NB4 (cell line): ENCODE measurements around the gene MS4A4A.

Experiments
- DNase-seq: peaks from one replicate; pipeline ENCODE4 v3.0.0; 2010; ENCODE audit warnings: low read depth
- H3K4me3 ChIP-seq: one replicate; pipeline ENCODE4 v1.5.1; 2011; ENCODE audit warnings: mild to moderate bottlenecking, low read depth, low read length, moderate library complexity
- MYC ChIP-seq: IDR thresholded peaks from 2 replicates; pipeline ENCODE4 v1.6.1; 2011; ENCODE audit warnings: low read depth, low read length
- POLR2A ChIP-seq: IDR thresholded peaks from 2 replicates; pipeline ENCODE4 v1.6.1; 2011; ENCODE audit warnings: mild to moderate bottlenecking; ENCODE audit not compliant: insufficient read length; ENCODE audit errors: extremely low read depth
- TF ChIP-seq, protein P1 (sequence below): IDR thresholded peaks from one replicate; pipeline ENCODE4 v1.5.1; 2012; ENCODE audit warnings: low read depth, low read length
- TF ChIP-seq, protein P2 (sequence below): IDR thresholded peaks from 2 replicates; pipeline ENCODE4 v1.6.1; 2011; ENCODE audit warnings: low read depth, low read length

Gene MS4A4A

DNA sequence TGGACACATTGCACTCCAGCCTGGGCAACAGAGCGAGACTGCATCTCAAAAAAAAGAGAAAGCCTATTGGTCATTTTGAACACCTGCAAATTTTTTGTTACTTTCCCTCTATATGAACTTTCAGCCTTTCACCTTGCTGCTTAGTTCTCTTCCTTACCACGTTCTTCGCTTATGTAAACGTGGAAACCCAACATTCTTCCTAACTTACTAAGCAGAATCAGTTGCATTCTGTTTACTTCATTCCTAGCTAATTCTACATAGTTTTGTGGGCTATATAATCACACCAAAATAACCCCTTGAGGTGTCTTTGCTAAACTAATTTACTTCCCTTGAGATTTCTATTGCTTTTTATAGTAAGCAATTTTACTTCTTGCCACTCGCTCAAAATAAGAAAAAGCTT, 23.2 kb downstream of the MS4A4A start:
- DNase-seq, result no peak
- TF ChIP-seq, protein P1, sequence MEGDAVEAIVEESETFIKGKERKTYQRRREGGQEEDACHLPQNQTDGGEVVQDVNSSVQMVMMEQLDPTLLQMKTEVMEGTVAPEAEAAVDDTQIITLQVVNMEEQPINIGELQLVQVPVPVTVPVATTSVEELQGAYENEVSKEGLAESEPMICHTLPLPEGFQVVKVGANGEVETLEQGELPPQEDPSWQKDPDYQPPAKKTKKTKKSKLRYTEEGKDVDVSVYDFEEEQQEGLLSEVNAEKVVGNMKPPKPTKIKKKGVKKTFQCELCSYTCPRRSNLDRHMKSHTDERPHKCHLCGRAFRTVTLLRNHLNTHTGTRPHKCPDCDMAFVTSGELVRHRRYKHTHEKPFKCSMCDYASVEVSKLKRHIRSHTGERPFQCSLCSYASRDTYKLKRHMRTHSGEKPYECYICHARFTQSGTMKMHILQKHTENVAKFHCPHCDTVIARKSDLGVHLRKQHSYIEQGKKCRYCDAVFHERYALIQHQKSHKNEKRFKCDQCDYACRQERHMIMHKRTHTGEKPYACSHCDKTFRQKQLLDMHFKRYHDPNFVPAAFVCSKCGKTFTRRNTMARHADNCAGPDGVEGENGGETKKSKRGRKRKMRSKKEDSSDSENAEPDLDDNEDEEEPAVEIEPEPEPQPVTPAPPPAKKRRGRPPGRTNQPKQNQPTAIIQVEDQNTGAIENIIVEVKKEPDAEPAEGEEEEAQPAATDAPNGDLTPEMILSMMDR, result no peak
- TF ChIP-seq POLR2A, result no peak
- TF ChIP-seq, protein P2, sequence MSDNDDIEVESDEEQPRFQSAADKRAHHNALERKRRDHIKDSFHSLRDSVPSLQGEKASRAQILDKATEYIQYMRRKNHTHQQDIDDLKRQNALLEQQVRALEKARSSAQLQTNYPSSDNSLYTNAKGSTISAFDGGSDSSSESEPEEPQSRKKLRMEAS, result no peak
- TF ChIP-seq MYC, result no peak
- H3K4me3 ChIP-seq, result no peak overlapping the region

DNA sequence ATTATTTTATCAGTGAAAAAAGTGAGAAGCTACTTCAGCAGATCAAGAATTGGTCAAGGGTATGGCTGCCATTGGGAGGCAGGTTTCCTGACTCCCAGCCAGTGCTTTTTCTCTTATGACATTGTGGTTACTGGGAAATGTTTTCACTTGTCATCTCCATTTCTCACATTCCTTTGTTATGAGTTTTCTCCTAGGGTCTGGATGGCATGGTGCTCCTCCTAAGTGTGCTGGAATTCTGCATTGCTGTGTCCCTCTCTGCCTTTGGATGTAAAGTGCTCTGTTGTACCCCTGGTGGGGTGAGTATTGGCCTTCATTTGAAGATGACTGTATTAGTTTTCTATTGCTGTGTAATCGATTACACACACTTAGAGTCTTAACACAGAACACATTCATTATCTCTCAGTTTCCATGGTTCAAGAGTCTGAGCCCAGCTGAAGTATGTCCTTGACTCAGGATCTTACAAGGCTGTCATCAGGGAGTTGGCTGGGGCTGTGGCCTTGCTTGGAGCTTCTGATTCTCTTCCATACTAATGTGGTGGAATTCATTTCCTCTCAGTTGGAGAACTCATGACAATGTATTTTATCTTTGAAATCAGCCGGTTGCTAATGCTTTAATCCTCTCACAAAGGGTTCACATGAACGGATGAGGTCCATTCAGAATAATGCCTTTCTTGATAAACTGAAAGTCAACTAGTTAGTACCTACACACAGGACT, 25.6 kb downstream of the MS4A4A start:
- TF ChIP-seq, protein P2, result no peak
- TF ChIP-seq, protein P1, result no peak
- TF ChIP-seq POLR2A (no peak), MYC (no peak)
- H3K4me3 ChIP-seq, result no peak overlapping the region
- DNase-seq, result no peak

DNA sequence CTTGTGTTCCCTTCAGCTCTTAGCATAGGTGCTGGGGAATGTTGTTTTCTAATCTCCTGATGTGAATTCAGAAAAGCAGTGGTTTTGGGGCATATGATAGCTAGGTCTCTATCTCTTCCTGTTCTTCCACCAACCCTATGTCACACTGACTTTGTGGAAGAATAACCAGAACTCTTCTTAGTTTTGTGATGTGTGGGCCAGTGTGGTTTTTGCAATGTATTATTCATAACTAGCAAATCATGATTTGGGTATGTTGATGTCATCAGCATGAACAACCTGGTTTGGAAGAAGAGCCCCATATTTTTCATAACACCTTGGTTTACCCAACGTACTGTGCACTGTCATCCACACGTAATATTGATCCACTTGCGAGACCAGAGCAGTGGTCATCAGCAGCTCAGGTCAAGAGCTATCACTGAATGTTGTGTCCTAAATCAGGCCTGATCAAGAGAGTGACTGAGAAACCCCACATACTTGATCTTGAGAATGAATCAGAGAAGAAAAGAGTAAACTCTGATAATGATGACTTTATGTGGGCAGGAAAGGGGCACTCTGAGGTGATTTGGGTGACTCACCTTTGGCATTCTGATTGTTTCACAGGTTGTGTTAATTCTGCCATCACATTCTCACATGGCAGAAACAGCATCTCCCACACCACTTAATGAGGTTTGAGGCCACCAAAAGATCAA, 27.2 kb downstream of the MS4A4A start:
- TF ChIP-seq, protein P1, result no peak
- TF ChIP-seq POLR2A (no peak), MYC (no peak)
- TF ChIP-seq, protein P2, result no peak
- no peak overlapping the region for H3K4me3 ChIP-seq
- DNase-seq, result no peak

DNA sequence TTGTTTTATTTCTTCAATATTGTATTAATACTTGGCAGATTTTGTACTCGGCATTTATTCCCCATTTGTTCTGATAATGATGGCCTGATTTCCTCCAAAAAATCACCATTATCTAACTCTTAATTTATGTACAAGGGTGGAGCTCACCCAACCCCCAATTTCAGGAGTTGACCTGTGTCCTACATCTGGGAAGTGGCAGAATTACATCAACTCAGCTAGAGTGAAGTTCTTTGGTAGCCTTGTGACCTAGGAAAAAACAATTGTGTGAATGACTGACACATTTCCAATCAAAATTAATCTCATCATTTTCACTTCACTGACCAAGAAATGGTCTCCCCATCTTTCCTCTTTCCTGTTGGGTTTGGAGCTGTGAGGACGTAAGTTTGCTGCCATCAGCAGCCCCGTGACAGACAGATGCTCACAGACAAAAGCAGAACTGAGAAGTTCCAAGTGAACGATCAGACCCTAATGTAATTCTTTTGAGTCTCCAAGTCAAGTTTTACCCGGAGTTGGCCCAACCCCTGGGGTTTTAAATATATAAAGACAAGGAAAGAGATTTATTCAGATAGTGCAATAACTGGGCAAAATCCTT, 30.0 kb downstream of the MS4A4A start:
- DNase-seq, result peak; percentile 7
- no peak overlapping the region for H3K4me3 ChIP-seq
- TF ChIP-seq POLR2A (no peak), MYC (no peak)
- TF ChIP-seq, protein P1, result no peak
- TF ChIP-seq, protein P2, result no peak

DNA sequence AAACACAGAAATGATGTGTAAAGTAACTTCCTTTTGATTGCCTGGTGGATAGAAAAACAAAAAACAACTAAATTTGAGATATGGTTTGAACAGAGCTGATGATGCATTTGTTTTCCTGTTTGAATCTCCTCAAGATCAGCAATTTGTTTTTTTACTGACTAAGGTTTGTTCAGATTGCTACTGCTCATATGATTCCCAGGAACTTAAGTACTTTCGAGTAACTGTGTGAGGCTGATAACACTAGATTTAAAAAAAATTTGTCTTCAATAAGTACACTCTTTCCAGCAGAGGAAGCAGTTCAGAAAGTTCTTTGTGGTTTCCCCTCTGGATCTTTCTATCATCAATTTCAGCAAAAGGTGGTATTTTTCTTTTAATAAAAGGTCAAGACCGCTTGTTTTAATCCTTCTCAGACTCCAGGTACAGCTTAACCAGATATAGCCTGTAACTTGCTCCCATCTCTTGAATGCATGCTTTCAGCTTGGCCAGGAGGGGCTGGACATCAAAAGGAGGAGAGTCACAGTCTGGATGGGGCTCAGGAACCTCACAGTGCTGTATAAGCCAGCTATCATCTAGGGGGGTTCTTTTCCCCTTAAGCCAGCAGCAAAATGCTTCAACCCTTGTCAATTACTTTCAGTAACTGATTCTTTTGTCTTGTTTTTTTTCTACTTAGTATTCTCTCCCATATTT, 34.3 kb downstream of the MS4A4A start:
- no peak for DNase-seq
- no peak for TF ChIP-seq MYC
- H3K4me3 ChIP-seq, result no peak overlapping the region

DNA sequence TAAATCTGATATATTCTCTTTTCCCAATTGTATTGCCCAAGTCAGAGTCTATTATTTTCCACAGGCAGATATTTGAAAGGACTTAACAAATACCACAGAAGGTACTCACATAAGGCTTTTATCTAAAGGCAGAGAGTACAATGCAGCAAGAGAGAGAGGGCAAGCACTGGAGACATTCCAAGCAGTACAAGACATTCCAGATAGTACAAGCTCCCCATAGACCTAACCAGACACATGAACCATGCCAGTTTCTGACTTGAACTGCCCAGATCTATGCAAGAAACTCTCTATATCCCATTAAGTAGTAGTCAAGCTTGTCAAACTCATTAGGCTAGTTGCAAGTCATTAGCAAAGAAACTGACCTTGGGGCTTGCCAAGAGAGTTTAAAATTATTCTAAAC, 35.4 kb downstream of the MS4A4A start:
- TF ChIP-seq, protein P1, result no peak
- TF ChIP-seq MYC (no peak), POLR2A (no peak)
- TF ChIP-seq, protein P2, result no peak
- DNase-seq, result no peak
- H3K4me3 ChIP-seq, result no peak overlapping the region
